ENCODE data around the gene S100A7A.

DNA sequence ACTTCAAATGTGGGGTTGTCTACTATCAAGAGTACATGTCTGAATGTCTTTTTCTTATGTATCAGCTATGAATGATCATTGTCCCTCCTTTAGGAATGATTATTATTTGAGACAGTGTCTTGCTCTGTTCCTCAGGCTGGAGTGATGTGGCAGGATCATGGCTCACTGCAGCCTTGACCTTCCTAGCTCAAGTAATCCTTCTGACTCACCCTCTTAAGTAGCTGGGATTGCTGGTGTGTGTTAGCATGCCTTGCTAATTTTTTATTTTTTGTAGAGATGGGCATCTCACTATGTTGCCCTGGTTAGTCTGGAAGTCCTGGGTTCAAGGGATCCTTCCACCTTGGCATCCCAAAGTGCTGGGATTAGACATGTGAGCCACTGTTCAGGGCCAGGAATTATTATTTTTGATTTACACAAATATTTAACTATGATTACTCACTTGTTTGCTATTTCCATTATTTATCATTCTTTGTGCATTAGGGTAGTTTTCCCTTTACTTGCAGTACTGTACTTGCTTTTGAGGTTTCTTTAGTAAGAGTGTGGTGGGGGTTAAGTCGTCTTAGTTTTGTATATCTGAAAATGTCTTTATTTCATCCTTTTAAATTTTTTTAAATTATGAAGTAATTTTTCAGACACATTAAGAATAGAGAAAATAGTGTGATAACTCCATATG lies 31.3 kb downstream of the S100A7A start:
- TF ChIP-seq, protein P1, sequence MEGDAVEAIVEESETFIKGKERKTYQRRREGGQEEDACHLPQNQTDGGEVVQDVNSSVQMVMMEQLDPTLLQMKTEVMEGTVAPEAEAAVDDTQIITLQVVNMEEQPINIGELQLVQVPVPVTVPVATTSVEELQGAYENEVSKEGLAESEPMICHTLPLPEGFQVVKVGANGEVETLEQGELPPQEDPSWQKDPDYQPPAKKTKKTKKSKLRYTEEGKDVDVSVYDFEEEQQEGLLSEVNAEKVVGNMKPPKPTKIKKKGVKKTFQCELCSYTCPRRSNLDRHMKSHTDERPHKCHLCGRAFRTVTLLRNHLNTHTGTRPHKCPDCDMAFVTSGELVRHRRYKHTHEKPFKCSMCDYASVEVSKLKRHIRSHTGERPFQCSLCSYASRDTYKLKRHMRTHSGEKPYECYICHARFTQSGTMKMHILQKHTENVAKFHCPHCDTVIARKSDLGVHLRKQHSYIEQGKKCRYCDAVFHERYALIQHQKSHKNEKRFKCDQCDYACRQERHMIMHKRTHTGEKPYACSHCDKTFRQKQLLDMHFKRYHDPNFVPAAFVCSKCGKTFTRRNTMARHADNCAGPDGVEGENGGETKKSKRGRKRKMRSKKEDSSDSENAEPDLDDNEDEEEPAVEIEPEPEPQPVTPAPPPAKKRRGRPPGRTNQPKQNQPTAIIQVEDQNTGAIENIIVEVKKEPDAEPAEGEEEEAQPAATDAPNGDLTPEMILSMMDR (conservative IDR thresholded peaks at IDR 0.05): no peak
- no peak for TF ChIP-seq EZH2 (IDR thresholded peaks at IDR 0.05; ENCODE audit: low read depth)

Data from PC-9 (cell line).